Measurements from ENCODE around the gene SPCS3.
"Not testable (repeated sequence)": the region's sequence is repeated elsewhere in the genome, so short reads cannot be mapped to it uniquely, and the experiment has no call there.

- TF ChIP-seq YY1 (IDR thresholded peaks at IDR 0.05; ENCODE audit: insufficient read depth, insufficient read length); ZNF274 (IDR thresholded peaks at IDR 0.05; ENCODE audit: low read depth, low read length); SUZ12 (IDR thresholded peaks at IDR 0.05; ENCODE audit: extremely low read depth, insufficient read depth, insufficient read length): not testable (repeated sequence)
Measured at GRCh38 chr4:176295907-176296306, 23.9 kb upstream of the SPCS3 start.

Data from NT2/D1 (cell line).